ENCODE measurements around the gene ZNF579. TPM values are rescaled to one million over a fixed set of nuclear protein-coding genes. Genes with fewer than 3 reads are reported as not detected.

The ZNF579 gene
- total and polyA plus RNA-seq, 12 donors, result 7.1 to 23.8 (median 10.4) TPM

- H3K4me1 ChIP-seq, result peaks cover 1 to 12% (median 7%) of the 10 kb centered on the region in 9 donors
- H3K4me3 ChIP-seq, result no peak overlapping the region
- no peak for TF ChIP-seq CTCF (IDR thresholded peaks at IDR 0.05)
- no peaks in the 10 kb centered on the region for H3K36me3 ChIP-seq
- H3K27me3 ChIP-seq, result no peaks in the 10 kb centered on the region
- H3K27ac ChIP-seq, result no peak overlapping the region
- intact Hi-C loops (cut with DNase I), result no loop called here
- ATAC-seq (no peak), DNase-seq (no peak)
- no peaks in the 10 kb centered on the region for H3K9me3 ChIP-seq
- WGBS, 2 donors, result 69 to 71% methylated on average over 8 of the region's 8 CpGs
Observed at GRCh38 chr19:55554741-55555152, 25.9 kb downstream of the ZNF579 start.

- intact Hi-C loops (cut with DNase I), result no loop called here
- 91 to 93% methylated on average over 9 of the region's 9 CpGs for WGBS, 2 donors
- Histone ChIP-seq H3K4me3 (no peak overlapping the region), H3K27ac (no peak overlapping the region), H3K36me3 (no peaks in the 10 kb centered on the region), H3K4me1 (peaks cover 4 to 15% (median 11%) of the 10 kb centered on the region in 9 donors), H3K27me3 (no peaks in the 10 kb centered on the region), H3K9me3 (no peaks in the 10 kb centered on the region)
- TF ChIP-seq CTCF (IDR thresholded peaks at IDR 0.05), result no peak
- DNase-seq (no peak), ATAC-seq (no peak)
Observed at GRCh38 chr19:55554302-55554701, 26.3 kb downstream of the ZNF579 start.

GRCh38 chr19:55553217-55554182, 27.1 kb downstream of the ZNF579 start:
- intact Hi-C loops (cut with DNase I), result no loop called here
- peaks cover 0 to 6% (median 0%) of the 10 kb centered on the region in 7 donors for H3K27me3 ChIP-seq
- no peak for ATAC-seq
- H3K4me1 ChIP-seq, result peaks cover 4 to 22% (median 11%) of the 10 kb centered on the region in 9 donors
- H3K27ac ChIP-seq, result no peak overlapping the region
- no peak overlapping the region for H3K4me3 ChIP-seq
- H3K9me3 ChIP-seq, result no peaks in the 10 kb centered on the region
- TF ChIP-seq CTCF (IDR thresholded peaks at IDR 0.05), result no peak
- 50 to 55% methylated on average over 13 of the region's 13 CpGs for WGBS, 2 donors
- H3K36me3 ChIP-seq, result no peaks in the 10 kb centered on the region
- no peak for DNase-seq

GRCh38 chr19:55552620-55553019, 28.0 kb downstream of the ZNF579 start:
- no peaks in the 10 kb centered on the region for H3K9me3 ChIP-seq
- peaks cover 4 to 27% (median 13%) of the 10 kb centered on the region in 9 donors for H3K4me1 ChIP-seq
- WGBS, 2 donors, result 69 to 74% methylated on average over 13 of the region's 13 CpGs
- DNase-seq (no peak), ATAC-seq (no peak)
- no peak for TF ChIP-seq CTCF (IDR thresholded peaks at IDR 0.05)
- H3K36me3 ChIP-seq, result no peaks in the 10 kb centered on the region
- H3K4me3 ChIP-seq, result no peak overlapping the region
- peaks cover 0 to 7% (median 0%) of the 10 kb centered on the region in 7 donors for H3K27me3 ChIP-seq
- intact Hi-C loops (cut with DNase I), result no loop called here
- no peak overlapping the region for H3K27ac ChIP-seq
